ENCODE results near the gene IL12B.

DNA sequence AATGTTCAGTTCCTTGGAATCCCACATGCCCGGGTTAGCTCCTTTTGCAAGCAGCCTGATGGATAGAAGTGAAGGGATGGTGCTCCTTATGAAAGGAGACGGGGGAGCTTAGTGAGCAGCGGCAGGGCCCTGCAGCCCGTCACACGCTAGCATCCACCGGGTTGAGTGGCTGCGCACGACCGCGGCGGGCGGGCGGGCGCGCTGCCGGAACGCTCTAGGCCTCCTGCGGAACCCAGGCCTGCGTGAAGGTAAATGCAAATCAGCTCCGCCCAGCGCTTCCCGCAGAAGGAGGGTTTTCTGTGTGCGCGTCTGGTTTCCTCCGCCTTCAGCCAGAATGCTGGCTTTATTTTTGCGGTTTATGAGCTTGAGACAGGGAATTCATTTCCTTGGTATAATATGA, 19.8 kb downstream of the IL12B start:
- TF ChIP-seq POLR2AphosphoS5 (IDR thresholded peaks at IDR 0.05; ENCODE audit: low read depth, low read length), result no peak
- TF ChIP-seq POLR2A (IDR thresholded peaks at IDR 0.05; ENCODE audit: low read depth, low read length), result no peak
